Fibroblast of skin of left quadriceps (primary cell): ENCODE results near the gene XPNPEP2.

Experiments
- DNase-seq, 2 experiments: peaks; one replicate each; pipeline ENCODE4 v3.0.0-alpha.2; 2013; ENCODE audit warnings: low read depth in 2 of 2

Gene XPNPEP2

DNA sequence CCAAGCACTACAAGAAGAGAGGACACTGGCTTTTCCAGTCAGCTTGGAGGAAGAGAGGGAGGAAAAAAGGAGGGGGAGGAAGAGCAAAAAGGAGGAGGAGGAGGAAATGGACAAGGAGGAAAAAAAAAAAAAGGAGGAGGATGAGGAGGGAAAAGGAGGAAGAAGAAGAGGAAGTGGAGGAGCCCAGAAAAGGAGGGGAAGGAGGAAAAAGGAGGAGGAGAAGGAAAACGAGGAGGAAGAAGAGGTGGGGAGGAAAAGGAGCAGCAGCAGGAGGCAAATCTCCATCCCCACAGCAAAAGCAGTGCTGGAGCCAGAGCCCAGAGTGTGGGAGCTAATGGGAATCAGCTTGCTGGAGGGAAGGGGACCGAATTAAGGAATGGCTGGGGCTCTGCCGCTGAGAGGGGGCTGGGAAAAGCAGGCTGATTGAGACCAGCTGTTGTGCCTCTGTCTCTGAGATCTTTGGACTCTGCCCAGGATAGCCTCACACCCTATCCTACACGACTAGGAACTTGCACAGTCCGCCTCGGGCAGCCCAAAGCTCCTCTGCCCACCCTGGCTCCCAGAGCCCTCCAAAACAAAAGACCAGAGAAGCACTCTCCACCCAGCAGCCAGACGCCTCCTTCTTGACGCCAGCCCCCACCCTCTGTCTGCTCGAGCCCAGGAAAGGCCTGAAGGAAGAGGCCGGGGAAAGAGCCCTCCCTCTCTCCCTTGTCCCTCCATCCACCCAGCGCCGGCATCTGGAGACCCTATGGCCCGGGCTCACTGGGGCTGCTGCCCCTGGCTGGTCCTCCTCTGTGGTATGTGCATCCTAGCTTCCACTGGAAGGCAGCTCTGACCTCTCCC, at the start of gene XPNPEP2:
XPNPEP2 (plus strand) TSS at position 514 of the 843 bp plus-strand sequence; CDS start at position 749, 235 bp downstream.
- DNase-seq, result peak; percentile 58 to 60

DNA sequence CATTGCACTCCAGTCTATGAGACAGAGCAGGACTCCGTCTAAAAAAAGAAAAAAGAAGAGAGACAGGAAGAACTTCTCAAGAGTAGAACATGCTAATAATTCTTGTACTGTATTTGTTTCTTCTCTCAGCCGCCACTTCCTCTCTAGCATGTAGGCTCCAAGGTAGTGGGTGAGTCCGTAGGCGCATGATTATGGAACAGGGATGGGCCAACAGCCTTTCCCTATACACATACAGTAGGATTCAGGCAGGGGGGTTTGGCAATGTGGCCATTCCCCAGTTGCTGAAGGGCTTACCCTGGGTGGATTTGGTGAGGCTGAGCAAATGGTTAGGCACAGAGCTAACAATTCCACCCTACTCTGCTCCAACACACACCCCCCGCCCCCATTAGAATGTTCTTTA, 49.0 kb upstream of the XPNPEP2 start:
- DNase-seq, result no peak

GRCh38 chrX:129690435-129690834, 48.3 kb upstream of the XPNPEP2 start:
- DNase-seq, result peak; percentile 39 to 43

DNA sequence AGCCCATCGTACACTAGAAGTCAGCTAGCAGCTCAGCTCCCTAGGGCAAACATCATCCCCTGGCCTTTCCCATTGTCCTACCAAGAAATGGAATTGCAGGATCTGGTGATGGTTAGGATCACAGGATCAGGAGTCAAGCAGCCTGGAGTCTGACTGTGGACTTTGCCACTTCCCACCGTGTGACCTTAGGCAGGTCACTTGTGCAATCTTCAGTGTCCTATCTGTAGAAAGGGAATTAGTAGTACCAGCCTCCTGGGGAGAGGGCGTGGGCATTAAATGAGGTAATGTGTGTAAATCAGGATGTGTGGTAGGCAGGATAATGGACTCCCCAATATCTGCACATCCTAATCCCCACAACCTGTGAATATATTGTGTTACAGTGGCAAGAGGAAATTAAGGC, 45.4 kb upstream of the XPNPEP2 start:
- no peak for DNase-seq

- no peak for DNase-seq
Measured at GRCh38 chrX:129694805-129695204, 44.0 kb upstream of the XPNPEP2 start.

- no peak for DNase-seq
Measured at GRCh38 chrX:129695535-129695934, 43.2 kb upstream of the XPNPEP2 start.

DNA sequence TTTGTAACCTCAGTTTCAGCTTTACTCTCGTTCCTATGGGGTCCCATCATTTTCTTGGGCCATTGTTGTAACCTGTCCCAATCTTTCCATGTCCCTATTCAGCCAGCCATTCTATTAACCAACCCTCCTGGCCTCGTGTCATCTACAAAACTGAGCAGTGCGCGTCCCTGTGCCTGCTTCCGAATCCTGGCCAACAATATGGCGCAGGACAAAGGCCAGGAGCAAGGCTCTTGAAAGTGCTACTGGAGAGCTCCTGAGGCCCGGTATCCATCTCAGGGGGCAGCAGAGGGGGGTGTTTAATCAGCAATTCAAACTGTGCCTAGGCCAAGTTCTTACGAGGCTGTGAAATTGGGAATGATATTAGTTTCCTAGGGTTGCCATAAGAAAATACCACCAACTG, 42.8 kb upstream of the XPNPEP2 start:
- no peak for DNase-seq

- DNase-seq, result no peak
Measured at GRCh38 chrX:129696463-129697155, 42.2 kb upstream of the XPNPEP2 start.

DNA sequence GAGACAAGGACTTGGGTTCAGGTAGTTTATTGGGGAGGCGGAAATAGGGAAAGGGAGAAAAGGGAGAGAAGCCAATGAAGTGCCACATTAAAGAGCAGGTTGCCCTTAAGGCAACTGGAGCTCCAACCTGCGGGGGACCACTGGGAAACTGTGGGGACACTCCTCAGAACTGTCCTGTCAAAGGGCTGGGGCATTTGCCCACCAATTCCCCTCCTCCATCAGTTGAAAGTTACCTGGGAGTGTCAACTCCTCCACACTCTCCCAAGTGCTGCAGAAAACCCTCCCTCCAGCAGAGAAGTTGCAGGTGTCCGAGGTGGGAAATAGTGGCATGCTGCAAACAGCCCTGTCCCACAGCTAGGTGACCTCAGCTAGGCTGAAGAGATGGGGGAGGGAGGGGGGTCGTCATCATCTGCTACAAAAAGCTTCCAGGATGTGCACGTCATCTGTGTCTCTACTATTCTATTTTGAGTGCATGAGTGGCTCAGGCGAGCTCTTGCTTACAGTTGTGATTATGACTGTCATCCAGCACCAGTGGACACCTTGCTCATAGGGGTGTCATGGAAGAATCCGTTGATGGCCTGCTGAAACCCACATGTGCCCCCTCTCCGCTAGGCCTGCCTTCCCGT, 41.5 kb upstream of the XPNPEP2 start:
- DNase-seq, result no peak

- DNase-seq, result no peak
Measured at GRCh38 chrX:129698150-129698549, 40.6 kb upstream of the XPNPEP2 start.

- DNase-seq, result no peak
Measured at GRCh38 chrX:129700536-129700935, 38.2 kb upstream of the XPNPEP2 start.

- DNase-seq, result peak; percentile 38 to 57
Measured at GRCh38 chrX:129701624-129702069, 37.1 kb upstream of the XPNPEP2 start.

DNA sequence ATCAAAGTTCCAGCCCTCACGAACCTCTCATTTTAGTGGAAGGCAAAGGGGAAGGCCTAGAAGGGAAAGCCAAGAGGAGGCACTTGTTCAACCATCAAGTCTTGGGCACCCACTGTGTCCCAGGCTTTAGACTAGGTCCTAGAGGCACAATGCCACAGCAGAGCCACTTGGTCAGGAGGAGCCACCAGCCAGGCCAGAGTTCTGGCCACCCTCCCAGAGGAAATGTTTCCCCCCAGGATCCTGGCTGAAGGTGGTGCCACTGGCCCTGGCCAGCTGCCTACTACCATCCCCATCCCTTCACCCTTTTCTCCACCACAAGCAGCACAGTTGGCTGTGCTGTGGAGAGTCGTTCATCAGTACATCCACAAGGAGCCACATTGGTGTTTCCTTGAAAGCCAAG, 34.3 kb upstream of the XPNPEP2 start:
- no peak for DNase-seq

DNA sequence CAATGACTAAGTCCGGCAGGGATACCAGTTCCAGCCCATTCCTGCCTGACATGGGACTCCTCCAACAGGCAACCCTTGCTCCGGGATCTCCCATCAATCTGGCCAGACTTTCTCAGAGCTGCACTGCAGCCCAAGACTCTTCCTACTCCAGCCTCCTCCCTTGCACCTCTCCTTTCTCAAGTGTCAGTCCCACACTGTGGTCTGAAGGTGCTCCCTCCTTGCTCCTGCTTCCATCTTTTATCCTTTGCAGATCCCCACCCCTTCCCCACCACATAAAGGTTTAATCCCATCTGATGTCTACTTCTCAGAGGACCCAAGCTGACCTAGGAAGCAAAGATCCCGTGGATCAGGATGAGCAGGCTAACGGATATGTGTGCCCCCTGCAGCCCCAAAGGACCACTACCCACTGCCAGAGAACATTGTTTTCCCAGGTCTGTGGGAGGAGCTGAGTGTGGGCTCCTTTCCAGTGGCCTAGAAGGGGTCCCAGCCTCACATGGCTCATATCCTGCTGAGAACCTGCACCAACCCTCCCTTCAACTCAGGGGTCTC, 33.3 kb upstream of the XPNPEP2 start:
- no peak for DNase-seq

DNA sequence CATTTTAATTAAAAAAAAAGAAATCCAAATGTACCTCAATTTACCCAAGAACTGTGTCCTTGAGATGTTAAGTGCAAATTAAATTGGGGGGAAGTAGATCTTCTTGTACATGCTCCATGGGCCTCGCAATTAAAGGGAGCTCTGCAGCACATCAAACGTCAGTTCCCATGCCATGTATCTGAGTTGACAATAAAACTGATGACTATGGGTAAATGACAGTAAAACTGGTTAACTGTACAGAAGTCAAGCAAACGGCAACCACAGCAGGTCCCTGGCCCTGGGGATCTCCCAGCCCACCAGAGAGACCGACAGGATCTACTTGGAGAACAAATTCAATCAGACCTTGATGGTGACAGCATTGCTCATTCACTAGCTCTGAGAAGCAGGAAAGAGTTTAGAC, 32.8 kb upstream of the XPNPEP2 start:
- DNase-seq, result no peak

DNA sequence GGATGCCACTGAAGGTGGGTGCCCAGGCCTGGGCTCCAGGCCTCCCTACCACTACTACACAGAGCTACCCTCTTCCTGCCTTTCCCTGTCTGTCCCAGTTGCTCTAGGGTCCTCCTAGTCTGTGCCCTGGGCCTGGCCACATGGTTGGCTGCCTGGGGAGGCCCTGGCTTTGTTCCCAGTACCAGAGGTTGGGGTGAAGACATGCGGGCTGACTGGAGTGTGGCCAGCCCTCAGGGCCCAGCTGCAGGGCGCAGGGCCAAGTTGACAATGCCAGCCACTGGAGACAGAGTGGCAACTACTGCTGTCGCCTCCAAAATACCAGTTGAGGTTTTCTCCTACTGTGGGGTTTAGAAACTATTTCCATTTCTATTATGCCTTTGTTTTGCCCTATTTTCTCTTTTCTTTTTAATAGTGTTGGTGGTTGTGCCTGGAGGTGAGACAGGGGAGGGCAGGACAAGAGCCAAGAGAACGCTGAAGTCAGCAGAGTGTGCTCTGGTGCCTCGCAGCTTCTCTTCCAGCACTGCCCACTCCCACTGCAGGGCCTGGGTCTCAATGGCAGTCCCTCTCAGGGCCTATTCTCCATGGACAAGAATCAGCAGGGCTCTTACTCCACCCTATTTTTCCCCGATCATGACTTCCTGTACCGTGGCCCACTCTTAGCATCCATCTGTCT, 32.2 kb upstream of the XPNPEP2 start:
- no peak for DNase-seq

DNA sequence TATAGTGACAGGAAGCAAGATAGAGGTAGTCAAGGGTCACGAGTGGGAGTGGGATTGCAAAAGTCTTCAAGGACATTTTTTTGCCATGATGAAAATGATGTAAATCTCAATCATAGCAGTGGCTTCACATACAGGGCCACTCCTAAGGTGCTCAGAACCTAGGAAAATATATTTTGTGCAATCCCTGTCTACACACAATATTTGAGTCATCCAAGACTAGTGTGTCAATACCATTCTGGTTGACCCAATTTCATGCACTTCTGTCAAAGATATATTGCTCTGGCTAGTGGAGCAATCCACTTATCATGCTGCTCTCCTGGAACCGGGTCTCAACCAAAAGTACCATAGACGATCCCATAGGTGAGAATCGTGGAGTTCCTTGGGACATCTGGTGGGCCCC, 24.2 kb upstream of the XPNPEP2 start:
- DNase-seq, result no peak

DNA sequence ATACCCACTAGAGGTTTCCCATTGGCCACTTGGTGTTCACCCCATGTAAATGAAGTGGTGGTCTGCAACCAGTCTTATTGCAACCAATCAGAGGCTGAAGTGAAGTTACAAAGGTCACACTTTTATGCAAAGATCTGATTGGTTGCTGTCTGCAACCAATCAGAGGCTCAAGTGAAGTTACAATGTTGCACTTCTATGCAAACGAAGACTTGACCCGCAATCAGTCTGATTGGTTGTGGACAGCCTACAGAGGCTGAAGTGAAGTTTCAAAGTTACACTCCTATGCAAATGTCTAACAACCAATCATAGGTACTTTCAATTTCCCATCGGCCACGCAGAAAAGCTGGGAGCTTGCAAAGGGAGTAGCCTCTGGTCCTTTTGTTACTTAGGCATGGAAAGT, 22.3 kb upstream of the XPNPEP2 start:
- no peak for DNase-seq

GRCh38 chrX:129717892-129718291, 20.9 kb upstream of the XPNPEP2 start:
- DNase-seq, result peak; percentile 37 to 52

- DNase-seq, result no peak
Measured at GRCh38 chrX:129718676-129719075, 20.1 kb upstream of the XPNPEP2 start.

DNA sequence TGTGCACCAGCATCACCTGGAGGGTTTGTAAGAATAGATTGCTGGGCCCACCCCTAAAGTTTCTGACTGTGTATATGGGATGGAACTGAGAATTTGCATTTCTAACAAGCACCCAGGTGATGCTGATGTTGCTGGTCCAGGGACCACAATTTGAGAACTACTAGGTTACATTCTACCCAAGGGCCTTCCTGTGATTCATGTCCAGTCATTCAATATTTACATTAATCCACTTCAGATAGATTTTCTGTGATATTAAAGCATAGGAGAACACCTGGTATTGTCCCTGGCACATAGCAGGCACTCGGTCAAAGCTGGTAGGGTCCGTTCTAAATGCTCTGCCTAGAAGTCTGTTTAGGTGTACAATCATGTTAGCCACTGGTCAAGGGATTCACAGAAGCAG, 19.5 kb upstream of the XPNPEP2 start:
- no peak for DNase-seq
